Liver (tissue), 9 donors: ENCODE measurements around the gene PIK3R3. TPM values are rescaled to one million over a fixed set of nuclear protein-coding genes. Genes with fewer than 3 reads are reported as not detected.
"Not testable (repeated sequence)": the region's sequence is repeated elsewhere in the genome, so short reads cannot be mapped to it uniquely, and the experiment has no call there.

Experiments
- DNase-seq: peaks from one replicate; pipeline ENCODE4 v3.0.0-alpha.2; 2017; ENCODE audit warnings: low spot score
- H3K27ac ChIP-seq, 2 donors: one replicate each; pipeline ENCODE4 v1.7.0; 2013; ENCODE audit warnings: inconsistent platforms in 2 of 2, low read length in 2 of 2, control low read depth in 1 of 2, low read depth in 1 of 2, mild to moderate bottlenecking in 1 of 2
- H3K27me3 ChIP-seq, 4 donors: one replicate each; pipeline versions ENCODE4 v1.6.1 to v1.7.0; 2013; ENCODE audit warnings: low read length in 3 of 4, inconsistent platforms in 1 of 4, mild to moderate bottlenecking in 1 of 4, moderate library complexity in 1 of 4; ENCODE audit not compliant: control insufficient read depth in 4 of 4, insufficient read depth in 4 of 4
- H3K36me3 ChIP-seq, 4 donors: one replicate each; pipeline versions ENCODE4 v1.6.1 to v1.7.0; 2013; ENCODE audit warnings: low read length in 3 of 4, mild to moderate bottlenecking in 3 of 4, low read depth in 1 of 4, moderate library complexity in 1 of 4; ENCODE audit not compliant: control insufficient read depth in 4 of 4, insufficient read depth in 3 of 4
- H3K4me1 ChIP-seq, 4 donors: one replicate each; pipeline versions ENCODE4 v1.6.1 to v1.7.0; 2013; ENCODE audit warnings: low read length in 3 of 4, mild to moderate bottlenecking in 3 of 4, moderate library complexity in 1 of 4; ENCODE audit not compliant: control insufficient read depth in 4 of 4, insufficient read depth in 4 of 4
- H3K4me3 ChIP-seq, 3 donors: one replicate each; pipeline versions ENCODE4 v1.6.1 to v1.7.0; 2013; ENCODE audit warnings: low read length in 3 of 3, control low read depth in 1 of 3, low read depth in 1 of 3, mild to moderate bottlenecking in 1 of 3
- H3K9ac ChIP-seq, 2 donors: one replicate each; pipeline ENCODE4 v1.7.0; 2013; ENCODE audit warnings: low read length in 2 of 2, mild to moderate bottlenecking in 2 of 2, moderate library complexity in 2 of 2, control low read depth in 1 of 2, low read depth in 1 of 2
- H3K9me3 ChIP-seq, 4 donors: one replicate each; pipeline versions ENCODE4 v1.6.1 to v1.7.0; 2013; ENCODE audit warnings: low read length in 3 of 4; ENCODE audit not compliant: control insufficient read depth in 4 of 4
- EGR1 ChIP-seq, 2 donors: IDR thresholded peaks; 2 replicates each; pipeline ENCODE4 v1.6.1; 2016 to 2018; ENCODE audit warnings: antibody characterized with exemption in 2 of 2, low read depth in 2 of 2
- GABPA ChIP-seq, 2 donors: IDR thresholded peaks in 1 of 2; conservative IDR thresholded peaks in 1 of 2; 2 replicates each; pipeline ENCODE4 v1.6.1; 2016; ENCODE audit warnings: antibody characterized with exemption in 2 of 2, mild to moderate bottlenecking in 1 of 2, moderate library complexity in 1 of 2
- JUND ChIP-seq, 2 donors: IDR thresholded peaks; 2 replicates each; pipeline ENCODE4 v1.6.1; 2016; ENCODE audit warnings: antibody characterized with exemption in 2 of 2
- MAX ChIP-seq: IDR thresholded peaks from 2 replicates; pipeline ENCODE4 v1.6.1; 2016; ENCODE audit warnings: antibody characterized with exemption
- NR2F2 ChIP-seq: IDR thresholded peaks from 2 replicates; pipeline ENCODE4 v1.6.1; 2016; ENCODE audit warnings: antibody characterized with exemption
- RXRA ChIP-seq, 2 donors: IDR thresholded peaks; 2 replicates each; pipeline ENCODE4 v1.6.1; 2017 to 2018; ENCODE audit warnings: antibody characterized with exemption in 2 of 2, mild to moderate bottlenecking in 1 of 2
- SP1 ChIP-seq: IDR thresholded peaks from 2 replicates; pipeline ENCODE4 v1.6.1; 2018; ENCODE audit warnings: antibody characterized with exemption, mild to moderate bottlenecking
- TAF1 ChIP-seq: conservative IDR thresholded peaks from 2 replicates; pipeline ENCODE4 v1.6.1; 2016; ENCODE audit warnings: antibody characterized with exemption, mild to moderate bottlenecking
- WGBS: extraction: QIAGEN DNeasy Blood & Tissue Kit; methylation state at CpG from one replicate; pipeline ENCODE4 v1.1.7; 2013; 5-methylcytosine and 5-hydroxymethylcytosine counted together
- polyA plus RNA-seq, 2 donors: library from polyadenylated mRNA; stranded (reverse) in 1 of 2; unstranded in 1 of 2; fragments of 200-250 nt in 1 of 2; fragments of >200 nt in 1 of 2; fragmentation: Nextera tagmentation in 1 of 2; extraction: Ambion mirVana in 1 of 2; gene quantifications; one replicate each; pipeline versions ENCODE4 v1.2.1 to v1.2.3, GENCODE V29; 2013 to 2015
- total RNA-seq, 2 donors: library from RNA; depleted of rRNA; stranded (reverse); fragments of >200 nt; gene quantifications; one replicate each; pipeline ENCODE4 v1.2.3, GENCODE V29; 2014
- TF ChIP-seq, protein P1 (sequence below): IDR thresholded peaks from 2 replicates; pipeline ENCODE4 v1.6.1; 2016; ENCODE audit warnings: antibody characterized with exemption
- TF ChIP-seq, protein P2 (sequence below): IDR thresholded peaks from 2 replicates; pipeline ENCODE4 v1.6.1; 2016; ENCODE audit warnings: antibody characterized with exemption, mild to moderate bottlenecking
- TF ChIP-seq, protein P3 (sequence below): fragments of 150-350 bp; IDR thresholded peaks from 2 replicates; pipeline ENCODE4 v1.5.1; 2017; ENCODE audit warnings: improper control_type of control experiment, low read depth, low read length; ENCODE audit not compliant: missing input control
- donor health status: healthy.
- donor health status: healthy.
- donor health status: healthy.
- donor health status: healthy.
- donor health status: healthy.

Gene PIK3R3
- total and polyA plus RNA-seq, 4 donors = 1.5 to 4.6 (median 2.7) TPM

- TF ChIP-seq JUND (IDR thresholded peaks at IDR 0.05) = no peak
- no peak for TF ChIP-seq SP1
Observed at GRCh38 chr1:46094471-46095005, 37.9 kb downstream of the PIK3R3 start (continued).

DNA sequence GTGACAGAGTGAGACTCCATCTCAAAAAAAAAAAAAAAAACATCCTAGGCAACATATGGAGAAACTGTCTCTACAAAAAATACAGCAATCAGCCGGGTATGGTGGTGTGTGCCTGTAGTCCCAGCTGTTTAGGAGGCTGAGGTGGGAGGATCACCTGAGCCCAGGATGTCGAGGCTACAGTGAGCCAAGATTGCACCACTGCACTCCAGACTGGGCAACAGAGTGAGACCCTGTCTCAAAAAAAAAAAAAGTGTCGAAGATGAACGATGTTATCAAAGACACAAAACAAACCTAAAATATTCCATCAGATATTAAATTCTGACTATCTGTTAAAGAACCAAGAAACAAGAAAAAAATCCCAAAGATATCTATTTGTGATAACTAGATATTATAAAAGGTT, 38.6 kb downstream of the PIK3R3 start:
- not testable (repeated sequence) for H3K27ac ChIP-seq, DNase-seq, H3K9me3 ChIP-seq, H3K4me1 ChIP-seq, H3K36me3 ChIP-seq, H3K9ac ChIP-seq, H3K27me3 ChIP-seq, H3K4me3 ChIP-seq
- WGBS = 91% methylated on average over 4 of the region's 4 CpGs

DNA sequence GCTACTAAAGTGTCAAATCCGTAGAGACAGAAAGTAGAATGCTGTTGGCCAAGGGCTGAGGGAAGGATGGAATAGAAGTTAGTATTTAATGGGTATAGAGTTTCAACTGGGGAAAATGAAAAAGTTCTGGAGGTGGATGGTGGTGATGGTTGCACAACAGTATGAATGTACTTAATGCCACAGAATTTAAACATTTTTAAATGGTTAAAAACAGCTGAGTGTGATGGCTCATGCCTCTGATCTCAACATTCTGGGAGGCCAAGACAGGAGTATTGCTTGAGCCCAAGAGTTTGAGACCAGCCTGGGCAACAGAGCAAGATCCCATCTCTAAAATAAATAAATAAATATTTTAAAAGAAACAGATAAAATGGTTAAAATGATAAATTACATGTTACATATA, 44.5 kb downstream of the PIK3R3 start:
- TF ChIP-seq, protein P1, sequence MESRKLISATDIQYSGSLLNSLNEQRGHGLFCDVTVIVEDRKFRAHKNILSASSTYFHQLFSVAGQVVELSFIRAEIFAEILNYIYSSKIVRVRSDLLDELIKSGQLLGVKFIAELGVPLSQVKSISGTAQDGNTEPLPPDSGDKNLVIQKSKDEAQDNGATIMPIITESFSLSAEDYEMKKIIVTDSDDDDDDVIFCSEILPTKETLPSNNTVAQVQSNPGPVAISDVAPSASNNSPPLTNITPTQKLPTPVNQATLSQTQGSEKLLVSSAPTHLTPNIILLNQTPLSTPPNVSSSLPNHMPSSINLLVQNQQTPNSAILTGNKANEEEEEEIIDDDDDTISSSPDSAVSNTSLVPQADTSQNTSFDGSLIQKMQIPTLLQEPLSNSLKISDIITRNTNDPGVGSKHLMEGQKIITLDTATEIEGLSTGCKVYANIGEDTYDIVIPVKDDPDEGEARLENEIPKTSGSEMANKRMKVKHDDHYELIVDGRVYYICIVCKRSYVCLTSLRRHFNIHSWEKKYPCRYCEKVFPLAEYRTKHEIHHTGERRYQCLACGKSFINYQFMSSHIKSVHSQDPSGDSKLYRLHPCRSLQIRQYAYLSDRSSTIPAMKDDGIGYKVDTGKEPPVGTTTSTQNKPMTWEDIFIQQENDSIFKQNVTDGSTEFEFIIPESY = no peak
- TF ChIP-seq JUND (IDR thresholded peaks at IDR 0.05) = peak in 1 of 2 donors; percentile 15
- WGBS = 97% methylated on average over 1 of the region's 1 CpG
- Histone ChIP-seq H3K27ac (no peak overlapping the region), H3K9me3 (no peaks in the 10 kb centered on the region), H3K27me3 (no peaks in the 10 kb centered on the region), H3K4me3 (no peak overlapping the region), H3K4me1 (no peaks in the 10 kb centered on the region), H3K9ac (no peak overlapping the region), H3K36me3 (no peaks in the 10 kb centered on the region)
- no peak for DNase-seq

GRCh38 chr1:46086576-46086975, 45.9 kb downstream of the PIK3R3 start:
- Histone ChIP-seq H3K36me3 (no peaks in the 10 kb centered on the region), H3K9ac (no peak overlapping the region), H3K27me3 (no peaks in the 10 kb centered on the region), H3K4me3 (no peak overlapping the region), H3K4me1 (no peaks in the 10 kb centered on the region), H3K27ac (no peak overlapping the region), H3K9me3 (no peaks in the 10 kb centered on the region)
- DNase-seq = no peak
- 98% methylated on average over 5 of the region's 5 CpGs for WGBS
- TF ChIP-seq, protein P2, sequence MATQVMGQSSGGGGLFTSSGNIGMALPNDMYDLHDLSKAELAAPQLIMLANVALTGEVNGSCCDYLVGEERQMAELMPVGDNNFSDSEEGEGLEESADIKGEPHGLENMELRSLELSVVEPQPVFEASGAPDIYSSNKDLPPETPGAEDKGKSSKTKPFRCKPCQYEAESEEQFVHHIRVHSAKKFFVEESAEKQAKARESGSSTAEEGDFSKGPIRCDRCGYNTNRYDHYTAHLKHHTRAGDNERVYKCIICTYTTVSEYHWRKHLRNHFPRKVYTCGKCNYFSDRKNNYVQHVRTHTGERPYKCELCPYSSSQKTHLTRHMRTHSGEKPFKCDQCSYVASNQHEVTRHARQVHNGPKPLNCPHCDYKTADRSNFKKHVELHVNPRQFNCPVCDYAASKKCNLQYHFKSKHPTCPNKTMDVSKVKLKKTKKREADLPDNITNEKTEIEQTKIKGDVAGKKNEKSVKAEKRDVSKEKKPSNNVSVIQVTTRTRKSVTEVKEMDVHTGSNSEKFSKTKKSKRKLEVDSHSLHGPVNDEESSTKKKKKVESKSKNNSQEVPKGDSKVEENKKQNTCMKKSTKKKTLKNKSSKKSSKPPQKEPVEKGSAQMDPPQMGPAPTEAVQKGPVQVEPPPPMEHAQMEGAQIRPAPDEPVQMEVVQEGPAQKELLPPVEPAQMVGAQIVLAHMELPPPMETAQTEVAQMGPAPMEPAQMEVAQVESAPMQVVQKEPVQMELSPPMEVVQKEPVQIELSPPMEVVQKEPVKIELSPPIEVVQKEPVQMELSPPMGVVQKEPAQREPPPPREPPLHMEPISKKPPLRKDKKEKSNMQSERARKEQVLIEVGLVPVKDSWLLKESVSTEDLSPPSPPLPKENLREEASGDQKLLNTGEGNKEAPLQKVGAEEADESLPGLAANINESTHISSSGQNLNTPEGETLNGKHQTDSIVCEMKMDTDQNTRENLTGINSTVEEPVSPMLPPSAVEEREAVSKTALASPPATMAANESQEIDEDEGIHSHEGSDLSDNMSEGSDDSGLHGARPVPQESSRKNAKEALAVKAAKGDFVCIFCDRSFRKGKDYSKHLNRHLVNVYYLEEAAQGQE = no peak
- no peak for TF ChIP-seq EGR1 (IDR thresholded peaks at IDR 0.05; ENCODE audit: low read depth in 2 of 2)
- TF ChIP-seq, protein P3, sequence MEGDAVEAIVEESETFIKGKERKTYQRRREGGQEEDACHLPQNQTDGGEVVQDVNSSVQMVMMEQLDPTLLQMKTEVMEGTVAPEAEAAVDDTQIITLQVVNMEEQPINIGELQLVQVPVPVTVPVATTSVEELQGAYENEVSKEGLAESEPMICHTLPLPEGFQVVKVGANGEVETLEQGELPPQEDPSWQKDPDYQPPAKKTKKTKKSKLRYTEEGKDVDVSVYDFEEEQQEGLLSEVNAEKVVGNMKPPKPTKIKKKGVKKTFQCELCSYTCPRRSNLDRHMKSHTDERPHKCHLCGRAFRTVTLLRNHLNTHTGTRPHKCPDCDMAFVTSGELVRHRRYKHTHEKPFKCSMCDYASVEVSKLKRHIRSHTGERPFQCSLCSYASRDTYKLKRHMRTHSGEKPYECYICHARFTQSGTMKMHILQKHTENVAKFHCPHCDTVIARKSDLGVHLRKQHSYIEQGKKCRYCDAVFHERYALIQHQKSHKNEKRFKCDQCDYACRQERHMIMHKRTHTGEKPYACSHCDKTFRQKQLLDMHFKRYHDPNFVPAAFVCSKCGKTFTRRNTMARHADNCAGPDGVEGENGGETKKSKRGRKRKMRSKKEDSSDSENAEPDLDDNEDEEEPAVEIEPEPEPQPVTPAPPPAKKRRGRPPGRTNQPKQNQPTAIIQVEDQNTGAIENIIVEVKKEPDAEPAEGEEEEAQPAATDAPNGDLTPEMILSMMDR = no peak
- TF ChIP-seq TAF1 = no peak
- TF ChIP-seq, protein P1 = no peak
- TF ChIP-seq MAX = no peak
- TF ChIP-seq NR2F2 = no peak
- no peak for TF ChIP-seq GABPA (IDR thresholded peaks at IDR 0.05 in 1 of 2, conservative IDR thresholded peaks at IDR 0.05 in 1 of 2)
- no peak for TF ChIP-seq RXRA (IDR thresholded peaks at IDR 0.05)
